Measurements from ENCODE around the gene OVAAL. TPM values are rescaled to one million over a fixed set of nuclear protein-coding genes. Genes with fewer than 3 reads are reported as not detected.
A peak's percentile ranks its signal among the peaks of the same experiment; 100 is the strongest.

The OVAAL gene
- total RNA-seq, 1 donor, result not detected

DNA sequence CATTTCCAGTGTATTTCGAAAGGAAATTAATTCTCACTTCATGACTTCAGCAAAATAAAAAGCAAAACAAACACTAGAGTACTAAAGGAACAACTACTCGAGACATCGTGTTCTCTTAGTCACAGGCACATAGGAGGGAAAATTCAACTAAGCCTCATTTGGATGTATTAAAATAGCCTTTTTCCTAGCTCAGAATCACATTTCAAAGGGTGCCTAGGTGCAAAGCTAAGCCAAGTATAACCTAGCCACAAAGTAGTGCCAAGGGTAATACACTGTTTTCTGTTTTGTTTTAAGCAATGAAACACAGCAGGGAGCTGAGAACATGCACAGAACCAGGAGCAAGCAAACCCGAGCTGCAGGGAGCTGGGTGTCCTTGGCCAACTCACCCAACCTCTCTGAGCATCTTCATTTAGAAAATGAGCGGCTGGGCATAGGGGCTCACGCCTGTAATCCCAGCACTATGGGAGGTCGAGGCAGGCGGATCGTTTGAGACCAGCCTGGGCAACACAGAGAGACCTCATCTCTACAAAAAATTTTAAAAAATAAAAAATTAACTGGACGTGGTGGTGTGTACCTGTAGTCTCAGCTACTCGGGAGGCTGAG lies 29.8 kb upstream of the OVAAL start:
- DNase-seq (ENCODE audit: low read depth), result no peak
- H3K4me3 ChIP-seq (ENCODE audit: low read depth, low read length), result no peak overlapping the region
- TF ChIP-seq CTCF (IDR thresholded peaks at IDR 0.05; ENCODE audit: insufficient read depth, low read depth, low read length), result no peak

- TF ChIP-seq CTCF (IDR thresholded peaks at IDR 0.05; ENCODE audit: insufficient read depth, low read depth, low read length), result no peak
- no peak overlapping the region for H3K4me3 ChIP-seq (ENCODE audit: low read depth, low read length)
- peak; percentile 52 for DNase-seq (ENCODE audit: low read depth)
Measured at GRCh38 chr1:180530501-180530900, 28.3 kb upstream of the OVAAL start.

GRCh38 chr1:180532854-180533253 lies 25.9 kb upstream of the OVAAL start:
- TF ChIP-seq CTCF (IDR thresholded peaks at IDR 0.05; ENCODE audit: insufficient read depth, low read depth, low read length), result no peak
- H3K4me3 ChIP-seq (ENCODE audit: low read depth, low read length), result no peak overlapping the region
- no peak for DNase-seq (ENCODE audit: low read depth)

GRCh38 chr1:180533266-180533987 lies 25.3 kb upstream of the OVAAL start:
- no peak overlapping the region for H3K4me3 ChIP-seq (ENCODE audit: low read depth, low read length)
- DNase-seq (ENCODE audit: low read depth), result peak; percentile 42
- peak; percentile 81 for TF ChIP-seq CTCF (IDR thresholded peaks at IDR 0.05; ENCODE audit: insufficient read depth, low read depth, low read length)

DNA sequence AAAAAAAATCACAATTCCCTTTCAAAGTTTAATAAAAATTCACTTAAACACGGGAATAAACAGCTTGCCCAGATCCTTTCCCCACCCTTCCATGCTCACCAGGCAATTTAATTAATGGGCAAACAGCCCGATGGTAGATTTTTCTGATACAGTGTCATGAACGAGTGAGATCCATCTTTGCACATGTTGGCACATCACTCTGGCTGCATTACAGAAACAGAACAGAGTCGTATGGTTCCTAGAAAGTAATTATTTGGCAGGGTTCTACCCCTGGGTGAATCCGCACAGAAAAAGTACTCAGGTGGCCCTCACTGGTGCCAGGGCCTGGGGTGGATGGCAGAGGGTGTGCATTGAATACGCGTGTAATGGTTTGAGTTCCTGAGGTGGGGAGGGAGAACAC lies 24.6 kb upstream of the OVAAL start:
- TF ChIP-seq CTCF (IDR thresholded peaks at IDR 0.05; ENCODE audit: insufficient read depth, low read depth, low read length), result no peak
- no peak overlapping the region for H3K4me3 ChIP-seq (ENCODE audit: low read depth, low read length)
- no peak for DNase-seq (ENCODE audit: low read depth)

- DNase-seq (ENCODE audit: low read depth), result no peak
- no peak for TF ChIP-seq CTCF (IDR thresholded peaks at IDR 0.05; ENCODE audit: insufficient read depth, low read depth, low read length)
- H3K4me3 ChIP-seq (ENCODE audit: low read depth, low read length), result no peak overlapping the region
Measured at GRCh38 chr1:180535418-180535999, 23.3 kb upstream of the OVAAL start.
